Spleen (tissue), 11 donors: ENCODE results near the gene LAMP2. TPM values are rescaled to one million over a fixed set of nuclear protein-coding genes. Genes with fewer than 3 reads are reported as not detected.
"Not testable (repeated sequence)": the region's sequence is repeated elsewhere in the genome, so short reads cannot be mapped to it uniquely, and the experiment has no call there.

ENCODE experiments used
- DNase-seq: peaks from one replicate; pipeline ENCODE4 v3.0.0-alpha.2; 2020
- H3K27ac ChIP-seq, 8 donors: fragments of 200-600 bp; sonication (generic) in 7 of 8; 1 replicate in 4 of 8; 2 replicates in 4 of 8; pipeline versions ENCODE4 v1.5.0 to v1.8.0; 2016 to 2021; ENCODE audit warnings: inconsistent platforms in 4 of 8, mild to moderate bottlenecking in 4 of 8, moderate library complexity in 1 of 8
- H3K27me3 ChIP-seq, 7 donors: fragments of 200-600 bp; sonication (generic) in 6 of 7; replicated peaks in 1 of 7; 1 replicate in 4 of 7; 2 replicates in 3 of 7; pipeline versions ENCODE4 v1.5.0 to v1.8.0; 2016 to 2021; ENCODE audit warnings: inconsistent platforms in 3 of 7, mild to moderate bottlenecking in 1 of 7
- H3K36me3 ChIP-seq, 6 donors: fragments of 200-600 bp; sonication (generic) in 5 of 6; 1 replicate in 4 of 6; 2 replicates in 2 of 6; pipeline versions ENCODE4 v1.5.0 to v1.8.0; 2016 to 2021; ENCODE audit warnings: inconsistent platforms in 2 of 6
- H3K4me1 ChIP-seq, 6 donors: fragments of 200-600 bp; sonication (generic) in 5 of 6; 1 replicate in 3 of 6; 2 replicates in 3 of 6; pipeline versions ENCODE4 v1.5.0 to v1.8.0; 2016 to 2021; ENCODE audit warnings: inconsistent platforms in 3 of 6
- H3K4me3 ChIP-seq, 8 donors: fragments of 200-600 bp; sonication (generic) in 7 of 8; 1 replicate in 4 of 8; 2 replicates in 4 of 8; pipeline versions ENCODE4 v1.5.0 to v1.8.0; 2016 to 2021; ENCODE audit warnings: inconsistent platforms in 4 of 8, mild to moderate bottlenecking in 4 of 8, moderate library complexity in 2 of 8
- H3K9me3 ChIP-seq, 8 donors: fragments of 200-600 bp; sonication (generic) in 7 of 8; 1 replicate in 4 of 8; 2 replicates in 4 of 8; pipeline versions ENCODE4 v1.5.0 to v1.8.0; 2016 to 2021; ENCODE audit warnings: inconsistent platforms in 4 of 8
- CTCF ChIP-seq, 11 experiments: fragments of 200-600 bp in 7 of 11; fragments of 450-650 bp in 4 of 11; sonication (generic) in 4 of 11; IDR thresholded peaks in 8 of 11; conservative IDR thresholded peaks in 3 of 11; 1 replicate in 7 of 11; 2 replicates in 4 of 11; pipeline versions ENCODE4 v1.4.0 to v1.8.0; 2016 to 2021; ENCODE audit warnings: antibody characterized with exemption in 11 of 11, inconsistent platforms in 4 of 11, mild to moderate bottlenecking in 1 of 11
- POLR2A ChIP-seq, 3 donors: fragments of 450-650 bp; IDR thresholded peaks; one replicate each; pipeline ENCODE4 v1.5.1; 2017; ENCODE audit warnings: antibody characterized with exemption in 3 of 3, mild to moderate bottlenecking in 1 of 3
- POLR2AphosphoS5 ChIP-seq, 3 donors: sonication (generic); formaldehyde crosslinking; IDR thresholded peaks; one replicate each; pipeline ENCODE4 v1.5.1; 2017; ENCODE audit warnings: antibody characterized with exemption in 3 of 3
- whole genome bisulfite sequencing, 5 donors: extraction: QIAGEN DNeasy Blood & Tissue Kit in 3 of 5; methylation state at CpG; one replicate each; pipeline versions ENCODE4 v1.1.5 to v1.1.7; 2013 to 2018; 5-methylcytosine and 5-hydroxymethylcytosine counted together
- intact Hi-C: fragments of 100-400 bp; cut with DNase I; formaldehyde crosslinking; loops from one replicate; pipeline ENCODE4 v1.15.0; 2023; ENCODE audit warnings: low total_unique reads
- polyA plus RNA-seq, 3 donors: library from polyadenylated mRNA; stranded (reverse); fragments of 200-250 nt; gene quantifications; one replicate each; pipeline ENCODE4 v1.2.1, GENCODE V29; 2013
- total RNA-seq, 7 donors: library from RNA; depleted of rRNA in 3 of 7; stranded (reverse); fragments of >200 nt in 3 of 7; fragmentation: NEBNext Ultra II Directional in 4 of 7; extraction: Animal tissue kit (Norgen Biotek cat#: 25700) in 4 of 7; gene quantifications; one replicate each; pipeline versions ENCODE4 v1.1.0 to v1.2.1, GENCODE V29; 2016 to 2021
- donor health status: healthy with polysubstance abuse.
- donor health status: DM: no; HTN: no; CAD: no; lungs with moderate emphysema.
- donor health status: DM: no; HTN: no; CAD: no.
- donor health status: Bipolar disorder and iron deficiency.
- donor health status: healthy.
- donor health status: DM: no; HTN: no; CAD: no.
- donor health status: DM: yes; HTN: yes; CAD: no.

Gene LAMP2
- total and polyA plus RNA-seq, 10 donors: 13.6 to 99.3 (median 82.8) TPM

- no peaks in the 10 kb centered on the region for H3K36me3 ChIP-seq
- TF ChIP-seq POLR2AphosphoS5 (IDR thresholded peaks at IDR 0.05): no peak
- no peak for TF ChIP-seq POLR2A (IDR thresholded peaks at IDR 0.05)
- no peak for TF ChIP-seq CTCF (IDR thresholded peaks at IDR 0.05 in 8 of 11, conservative IDR thresholded peaks at IDR 0.05 in 3 of 11)
- H3K27me3 ChIP-seq: no peaks in the 10 kb centered on the region
- H3K27ac ChIP-seq: no peak overlapping the region
- H3K4me1 ChIP-seq: no peaks in the 10 kb centered on the region
- intact Hi-C loops: no loop called here
- no peak overlapping the region for H3K4me3 ChIP-seq
- H3K9me3 ChIP-seq: no peaks in the 10 kb centered on the region
- DNase-seq: no peak
- WGBS, 5 donors: 75 to 97% (median 89%) methylated on average over 2 of the region's 2 CpGs
Measured at GRCh38 chrX:120476714-120477113, 7.6 kb upstream of the LAMP2 start.

GRCh38 chrX:120475447-120475846, 6.4 kb upstream of the LAMP2 start:
- H3K27me3 ChIP-seq, DNase-seq, H3K27ac ChIP-seq, H3K4me3 ChIP-seq, H3K9me3 ChIP-seq, H3K4me1 ChIP-seq, H3K36me3 ChIP-seq, intact Hi-C loops: not testable (repeated sequence)
- WGBS, 5 donors: 0 to 26% (median 14%) methylated on average over 1 of the region's 1 CpG
- peak in 10 of 11 experiments; percentile 12 to 58 (median 54) for TF ChIP-seq CTCF (IDR thresholded peaks at IDR 0.05 in 8 of 11, conservative IDR thresholded peaks at IDR 0.05 in 3 of 11)

GRCh38 chrX:120474085-120474484, 5.0 kb upstream of the LAMP2 start:
- intact Hi-C loops: no loop called here
- Histone ChIP-seq H3K4me1 (no peaks in the 10 kb centered on the region), H3K4me3 (no peak overlapping the region), H3K27ac (no peak overlapping the region), H3K36me3 (no peaks in the 10 kb centered on the region), H3K27me3 (no peaks in the 10 kb centered on the region), H3K9me3 (no peaks in the 10 kb centered on the region)
- WGBS, 5 donors: 79 to 97% (median 88%) methylated on average over 3 of the region's 3 CpGs
- DNase-seq: no peak
- no peak for TF ChIP-seq POLR2A (IDR thresholded peaks at IDR 0.05)
- TF ChIP-seq CTCF (IDR thresholded peaks at IDR 0.05 in 8 of 11, conservative IDR thresholded peaks at IDR 0.05 in 3 of 11): no peak
- no peak for TF ChIP-seq POLR2AphosphoS5 (IDR thresholded peaks at IDR 0.05)

- H3K4me3 ChIP-seq: peak overlapping the region in 7 of 8 donors; percentile 45 to 75 (median 51)
Measured at GRCh38 chrX:120469657-120470056, 561 bp upstream of the LAMP2 start.

GRCh38 chrX:120468479-120468824, 644 bp downstream of the LAMP2 start:
- Histone ChIP-seq H3K36me3 (no peaks in the 10 kb centered on the region), H3K9me3 (no peaks in the 10 kb centered on the region), H3K4me3 (peak overlapping the region; percentile 41 to 75 (median 50)), H3K27ac (peak overlapping the region; percentile 71 to 95 (median 92)), H3K27me3 (no peaks in the 10 kb centered on the region), H3K4me1 (peaks cover 0 to 50% (median 32%) of the 10 kb centered on the region in 6 donors)
- TF ChIP-seq CTCF (IDR thresholded peaks at IDR 0.05 in 8 of 11, conservative IDR thresholded peaks at IDR 0.05 in 3 of 11): no peak
- no peak for TF ChIP-seq POLR2A (IDR thresholded peaks at IDR 0.05)
- no peak for TF ChIP-seq POLR2AphosphoS5 (IDR thresholded peaks at IDR 0.05)
- WGBS, 5 donors: 0 to 32% (median 0%) methylated on average over 2 of the region's 2 CpGs
- no peak for DNase-seq
- intact Hi-C loops: no loop called here

More at GRCh38 chrX:120469657-120470056, 561 bp upstream of the LAMP2 start:
- H3K27me3 ChIP-seq, H3K36me3 ChIP-seq, DNase-seq, H3K9me3 ChIP-seq, intact Hi-C loops: not testable (repeated sequence)
- Histone ChIP-seq H3K27ac (peak overlapping the region in 6 of 8 donors; percentile 84 to 95 (median 92)), H3K4me1 (peaks cover 0 to 38% (median 26%) of the 10 kb centered on the region in 6 donors)
- WGBS, 5 donors: 61 to 70% (median 65%) methylated on average over 5 of the region's 5 CpGs
